NCI-H146 (cell line): ENCODE results near the gene DLG2.
"Not testable (repeated sequence)": the region's sequence is repeated elsewhere in the genome, so short reads cannot be mapped to it uniquely, and the experiment has no call there.

Source experiments
- DNase-seq: peaks from one replicate; lab custom pipeline; 2025; lab: John Stamatoyannopoulos, UW

DLG2 gene

DNA sequence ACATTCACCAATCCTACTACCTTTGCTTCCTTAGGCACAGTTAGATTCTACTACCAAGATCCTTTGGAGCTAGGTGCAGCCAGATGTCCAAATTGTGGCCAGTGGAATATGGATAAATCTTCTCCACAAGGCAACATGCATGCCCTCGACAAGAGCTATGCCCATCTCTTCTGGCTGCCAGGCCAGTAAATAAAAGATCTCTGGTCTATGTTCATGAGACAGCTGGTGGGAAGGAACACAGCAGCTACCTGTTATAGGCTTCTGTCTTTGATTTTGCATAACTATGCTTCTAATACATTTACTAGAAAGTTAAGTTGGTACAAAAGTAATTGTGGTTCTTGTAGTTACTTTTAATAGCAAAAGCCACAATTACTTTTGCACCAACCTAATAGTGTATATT is 182.7 kb downstream of the DLG2 start:
- DNase-seq: no peak

DNA sequence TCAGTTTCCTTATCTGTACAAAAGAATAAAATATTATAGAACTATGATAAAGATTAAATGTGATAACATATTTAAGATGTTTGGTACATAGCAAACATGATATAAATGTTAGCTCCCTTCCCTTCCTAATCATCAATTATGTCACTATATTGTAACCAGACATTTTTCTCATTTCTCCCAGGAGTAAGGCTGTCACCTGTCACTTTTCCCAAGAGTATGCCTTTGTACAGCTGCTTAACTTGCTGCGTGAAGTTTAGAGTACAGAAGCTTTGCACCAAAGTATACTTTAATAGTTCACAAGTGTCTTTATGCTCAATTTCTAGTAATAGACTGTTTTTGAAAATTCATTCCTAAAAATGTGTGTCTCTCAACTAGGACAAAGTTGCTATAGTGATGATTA is 186.9 kb downstream of the DLG2 start:
- DNase-seq: no peak

DNA sequence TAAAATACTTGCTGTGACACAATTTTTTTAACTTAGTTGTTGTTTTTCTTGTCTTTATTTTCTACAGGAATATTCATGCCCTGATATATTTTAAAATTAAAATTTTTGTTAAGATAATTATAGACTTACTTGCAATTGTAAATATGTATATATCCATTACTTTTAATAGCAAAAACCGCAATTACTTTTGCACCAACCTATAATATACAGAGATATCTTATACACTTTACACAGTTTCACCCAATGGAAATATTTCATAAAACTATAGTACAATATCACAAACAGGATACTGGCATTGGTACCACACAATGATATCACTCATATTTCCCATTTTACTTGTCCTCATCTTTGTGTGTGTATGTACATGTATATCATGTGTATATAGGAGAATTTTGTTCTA is 188.8 kb downstream of the DLG2 start:
- no peak for DNase-seq

DNA sequence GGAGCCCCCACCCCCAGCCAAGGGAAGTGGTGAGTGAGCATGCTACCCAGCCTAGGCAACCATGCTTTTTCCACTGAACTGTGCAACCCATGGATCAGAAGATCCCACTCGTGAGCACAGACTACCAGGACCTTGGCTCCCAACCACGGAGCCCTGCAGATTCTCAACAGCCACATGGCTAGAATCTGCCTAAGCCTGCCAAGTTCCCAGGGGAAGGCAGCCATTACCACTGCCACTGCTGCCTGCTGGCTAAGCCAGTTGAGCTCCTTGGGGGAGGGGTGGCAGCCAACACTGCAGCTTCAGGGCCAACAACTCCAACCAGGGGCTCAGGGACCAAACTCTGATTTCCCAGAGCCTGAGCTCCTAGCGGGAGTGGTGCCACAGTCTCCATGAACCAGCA is 195.8 kb downstream of the DLG2 start:
- no peak for DNase-seq

DNA sequence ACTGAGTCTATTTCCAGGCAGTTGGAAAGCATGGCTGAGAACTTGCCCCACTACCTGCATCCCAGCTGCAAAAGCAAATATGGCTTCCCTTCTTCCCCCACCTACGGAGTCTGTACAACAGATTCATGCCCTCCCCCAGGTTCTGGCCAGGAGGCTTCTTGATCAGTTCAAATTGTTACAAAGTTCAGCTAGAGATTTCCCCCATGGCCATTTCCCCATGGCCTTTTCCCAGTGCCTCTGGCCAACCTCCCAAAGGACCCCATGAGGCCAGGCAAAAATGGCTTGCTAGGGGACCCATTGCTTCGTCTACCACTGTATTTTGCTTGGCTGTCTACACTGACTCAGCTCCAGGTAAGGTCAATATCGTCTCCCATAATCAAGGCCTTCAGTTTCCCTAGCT is 203.3 kb downstream of the DLG2 start:
- DNase-seq: no peak

DNA sequence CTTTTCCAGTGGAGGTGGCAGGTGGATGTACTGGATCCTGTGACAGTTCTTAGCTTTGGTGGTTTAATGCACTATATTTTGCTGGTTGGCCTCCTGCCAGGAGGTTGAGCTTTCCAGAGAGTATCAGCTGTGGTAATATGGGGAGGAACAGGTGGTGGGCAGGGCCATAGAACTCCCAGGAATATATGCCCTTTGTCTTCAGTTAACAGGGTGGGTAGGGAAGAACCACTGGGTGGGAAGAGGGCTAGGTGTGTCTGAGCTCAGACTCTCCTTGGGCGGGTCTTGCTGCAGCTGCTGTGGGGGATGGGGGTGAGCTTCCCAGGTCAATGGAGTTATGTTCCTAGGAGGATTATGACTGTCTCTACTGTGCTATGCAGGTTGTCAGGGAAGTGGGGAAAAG is 203.8 kb downstream of the DLG2 start:
- no peak for DNase-seq

DNA sequence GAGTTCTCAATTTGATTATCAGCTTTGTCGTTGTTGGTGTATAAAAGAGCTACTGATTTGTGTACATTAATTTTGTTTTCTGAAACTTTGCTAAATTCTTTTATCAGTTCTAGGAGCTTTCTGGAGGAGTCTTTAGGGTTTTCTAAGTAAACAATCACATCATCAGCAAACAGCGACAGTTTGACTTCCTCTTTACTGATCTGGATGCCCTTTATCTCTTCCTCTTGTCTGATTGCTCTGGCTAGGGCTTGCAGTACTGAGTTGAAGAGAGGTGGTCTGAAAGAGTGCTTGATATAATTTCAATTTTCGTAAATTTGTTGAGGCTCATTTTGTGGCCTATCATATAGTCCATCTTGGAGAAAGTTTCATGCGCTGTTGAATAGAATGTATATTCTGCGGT is 213.0 kb downstream of the DLG2 start:
- no peak for DNase-seq

DNA sequence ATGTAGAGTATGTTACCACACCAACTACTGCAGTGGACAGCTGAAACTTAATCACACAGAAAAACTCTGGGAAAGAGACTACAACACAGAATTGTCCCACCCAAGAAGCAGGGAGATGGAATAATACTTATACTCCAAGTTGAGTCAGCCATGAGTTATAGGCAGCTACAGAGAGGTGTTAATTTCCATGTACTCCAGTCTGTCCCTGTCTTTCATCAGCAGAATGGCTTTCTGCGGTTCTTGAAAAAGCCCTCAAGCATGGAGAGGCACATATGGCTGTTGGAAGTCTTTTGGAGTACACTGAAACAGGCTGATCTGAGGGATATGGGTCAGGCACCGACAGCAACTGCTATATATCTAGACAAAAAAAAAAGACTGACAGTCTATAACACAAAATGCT is 219.5 kb downstream of the DLG2 start:
- DNase-seq: no peak

DNA sequence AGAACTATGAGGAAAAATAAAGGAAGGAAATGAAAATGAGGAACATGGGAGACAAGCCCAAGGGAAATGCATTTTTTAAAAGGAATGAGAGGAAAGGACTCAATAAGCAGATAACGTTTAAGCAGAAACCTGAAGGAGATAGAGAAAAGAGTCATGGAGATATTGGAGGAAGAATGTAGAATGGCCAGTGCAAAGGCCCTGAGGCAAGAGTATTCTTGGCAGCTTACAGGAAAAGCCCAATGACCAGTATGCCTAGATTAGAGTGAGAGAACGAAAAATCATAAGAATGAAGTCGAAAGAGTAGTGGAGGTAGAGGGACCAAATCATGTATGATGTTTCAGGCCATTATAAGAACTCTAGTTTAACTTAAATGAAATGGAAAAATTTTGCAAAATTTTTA is 220.3 kb downstream of the DLG2 start:
- DNase-seq: no peak

DNA sequence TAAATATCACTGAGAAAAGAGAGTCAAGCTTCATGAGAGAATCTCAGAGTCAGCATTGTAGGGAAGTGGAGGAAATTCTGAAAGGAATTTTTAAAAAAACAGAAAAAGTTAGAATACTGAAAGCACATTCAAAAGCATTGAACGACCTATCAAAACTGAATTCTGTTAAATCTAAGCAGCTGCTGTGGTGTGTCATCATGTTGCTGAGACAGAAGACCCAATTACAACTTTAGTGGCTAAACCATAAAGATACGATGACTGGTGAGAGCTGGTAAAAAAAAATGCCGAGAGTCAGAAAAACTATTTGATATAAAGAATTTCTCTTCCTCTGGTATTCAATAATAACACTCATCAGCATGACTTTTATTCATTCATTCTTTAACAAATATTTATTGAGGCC is 220.8 kb downstream of the DLG2 start:
- no peak for DNase-seq

DNA sequence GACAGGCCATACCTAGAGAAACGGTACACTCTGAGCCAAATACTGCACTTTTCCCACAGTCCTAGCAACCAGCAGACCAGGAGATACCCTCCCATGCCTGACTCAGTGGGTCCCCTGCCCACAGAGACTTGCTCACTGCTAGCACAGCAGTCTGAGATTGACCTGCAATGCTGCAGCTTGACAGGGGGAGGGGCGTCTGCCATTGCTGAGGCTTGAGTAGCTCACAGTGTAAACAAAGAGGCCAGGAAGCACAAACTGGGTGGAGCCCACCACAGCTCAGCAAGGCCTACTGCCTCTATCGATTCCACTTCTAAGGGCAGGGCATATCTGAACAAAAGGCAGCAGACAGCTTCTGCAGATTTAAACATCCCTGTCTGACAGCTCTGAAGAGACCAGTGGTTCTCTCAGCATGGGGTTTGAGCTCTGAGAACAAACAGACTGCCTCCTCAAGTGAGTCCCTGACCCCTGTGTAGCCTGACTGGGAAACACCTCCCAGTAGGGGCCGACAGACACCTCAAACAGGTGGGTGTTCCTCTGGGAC is 231.6 kb downstream of the DLG2 start:
- not testable (repeated sequence) for DNase-seq

DNA sequence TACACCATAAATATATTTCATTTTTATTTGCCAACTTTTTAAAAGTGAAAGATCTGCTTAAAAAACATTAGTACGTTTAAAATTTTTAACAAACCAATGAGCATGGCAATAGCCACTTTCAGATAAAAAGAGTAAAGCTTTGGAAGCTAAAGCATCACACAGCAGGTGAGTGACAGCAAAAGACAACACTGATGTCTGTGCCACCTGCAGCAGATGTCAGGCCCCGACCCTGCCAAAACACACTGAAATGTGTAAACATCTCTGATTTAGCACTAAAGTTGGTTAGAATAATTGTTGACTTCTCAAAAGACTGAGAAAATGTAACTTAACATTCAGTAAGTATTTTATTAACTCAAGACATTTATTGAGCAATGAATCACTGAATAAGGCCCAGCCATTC is 232.9 kb downstream of the DLG2 start:
- no peak for DNase-seq

DNA sequence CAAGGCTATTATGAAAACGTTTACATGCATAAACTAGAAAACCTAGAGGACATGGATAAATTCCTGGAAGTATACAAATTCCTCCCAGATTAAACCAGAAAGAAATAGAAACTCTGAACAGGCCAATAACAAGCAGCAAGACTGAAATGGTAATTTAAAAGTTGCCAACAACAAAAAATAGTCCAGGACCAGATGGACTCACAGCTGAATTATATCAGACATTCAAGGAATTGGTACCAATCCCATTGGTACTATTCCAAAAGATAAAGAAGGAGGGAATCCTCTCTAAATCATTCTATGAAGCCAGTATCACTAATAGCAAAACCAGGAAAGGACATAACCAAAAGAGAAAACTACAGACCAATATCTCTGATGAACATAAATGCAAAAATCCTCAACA is 236.0 kb downstream of the DLG2 start:
- DNase-seq: no peak

DNA sequence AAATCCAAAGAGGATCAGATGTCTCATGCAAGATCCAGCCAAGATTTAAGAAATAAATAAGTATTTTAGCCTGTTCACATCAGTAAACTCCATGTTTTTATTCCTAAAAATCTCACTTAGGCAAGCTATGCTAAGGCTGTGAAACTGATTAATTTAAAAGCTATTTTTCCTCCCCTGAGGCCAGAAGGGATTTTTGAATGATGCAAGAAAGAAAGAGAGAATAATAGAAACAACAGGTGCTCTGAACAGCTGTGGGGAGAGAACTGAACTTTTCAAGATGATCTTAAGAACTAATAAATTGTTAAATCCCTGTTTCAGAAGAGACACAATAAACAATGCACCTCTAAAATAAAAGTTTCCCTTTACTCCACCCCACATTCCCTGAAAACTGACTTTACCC is 241.6 kb downstream of the DLG2 start:
- no peak for DNase-seq

DNA sequence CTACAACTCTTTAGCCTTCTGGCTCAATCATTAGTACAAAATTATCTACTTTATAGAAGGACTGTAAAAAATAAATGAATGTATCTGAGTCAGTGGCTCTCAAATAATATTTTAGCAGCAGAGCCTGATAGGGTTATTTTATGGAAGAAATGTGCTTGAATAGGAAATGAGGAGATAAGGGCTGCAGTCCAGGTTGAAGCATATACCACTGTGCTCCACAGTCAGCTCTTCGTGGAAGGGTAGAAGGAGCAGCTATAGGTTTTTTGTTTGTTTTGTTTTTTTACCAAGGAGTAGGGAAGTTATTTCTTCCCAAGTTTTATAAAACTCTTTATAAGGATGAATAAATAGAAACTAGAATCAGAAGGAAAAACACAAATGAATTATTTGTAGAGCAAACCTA is 242.0 kb downstream of the DLG2 start:
- no peak for DNase-seq

DNA sequence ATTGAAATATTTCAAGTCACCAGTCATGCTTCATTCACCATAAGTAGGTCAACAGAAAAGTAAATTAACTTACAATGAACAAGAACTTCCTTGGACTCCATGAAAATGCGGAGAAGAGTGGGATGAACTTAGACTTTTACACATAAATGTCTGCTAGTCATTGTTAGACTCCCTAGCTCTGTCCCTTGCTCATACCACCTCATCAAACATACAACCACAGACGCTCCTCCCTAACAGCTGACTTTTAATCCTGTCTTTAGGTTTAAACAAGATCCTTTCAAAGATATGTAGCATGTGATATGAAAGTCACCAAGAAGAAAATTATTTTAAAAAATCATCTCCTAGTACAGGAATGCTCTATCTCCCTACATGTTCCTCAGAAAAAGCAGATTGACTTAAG is 248.1 kb downstream of the DLG2 start:
- DNase-seq: no peak

DNA sequence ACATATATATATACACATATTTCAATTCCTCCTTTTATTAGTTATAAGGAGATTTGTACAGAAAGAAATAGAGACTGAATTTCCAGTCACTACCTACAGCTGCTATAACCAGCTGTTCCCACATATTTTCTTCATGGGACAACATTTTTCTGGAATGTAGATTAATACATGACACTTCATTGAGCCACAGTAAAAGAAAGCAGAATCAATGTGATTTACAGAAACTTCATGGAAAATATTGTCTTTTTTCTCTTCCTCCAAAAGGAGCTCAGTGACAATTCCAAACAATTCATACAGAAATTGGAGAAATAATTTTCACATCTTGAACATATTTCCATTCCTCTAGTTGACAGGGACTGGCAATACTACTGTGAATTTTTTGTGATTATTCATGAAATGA is 249.2 kb downstream of the DLG2 start:
- no peak for DNase-seq

DNA sequence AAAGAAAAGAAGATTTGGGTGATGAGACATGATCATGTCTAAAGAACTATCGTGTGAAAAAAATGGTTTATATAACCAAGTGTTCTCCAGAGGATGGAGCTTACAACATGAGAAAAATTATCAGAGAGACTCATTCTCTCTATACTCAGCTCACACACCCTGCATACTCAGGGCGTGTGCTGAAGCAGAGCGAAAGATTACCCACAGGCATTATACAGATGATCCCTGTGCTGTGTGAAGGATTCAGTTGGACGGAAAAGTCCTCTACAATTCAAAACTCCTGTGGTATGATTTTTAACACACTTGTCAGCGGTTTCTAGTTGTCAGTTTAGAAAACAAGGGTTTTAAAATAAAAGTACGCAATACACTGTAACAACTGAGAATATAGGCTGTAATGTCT is 267.3 kb downstream of the DLG2 start:
- no peak for DNase-seq

DNA sequence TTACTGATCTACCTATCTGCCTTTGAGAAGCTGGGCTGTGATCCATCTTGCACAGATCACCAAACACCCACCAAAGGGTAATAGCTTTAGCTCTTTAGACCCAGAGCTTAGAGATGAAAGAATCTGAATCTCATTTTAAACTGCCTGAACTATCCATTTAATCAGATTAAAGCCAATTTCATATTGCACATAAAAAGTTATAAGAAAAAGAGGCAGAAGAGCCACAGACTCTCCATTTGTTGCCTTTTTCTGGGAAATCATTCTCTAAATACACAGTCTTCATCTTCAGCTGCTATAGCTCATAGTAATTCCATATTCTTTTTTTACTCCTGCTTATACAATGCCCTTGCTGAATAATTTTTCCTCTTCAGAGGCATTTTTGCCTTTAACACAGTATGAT is 271.2 kb downstream of the DLG2 start:
- no peak for DNase-seq

DNA sequence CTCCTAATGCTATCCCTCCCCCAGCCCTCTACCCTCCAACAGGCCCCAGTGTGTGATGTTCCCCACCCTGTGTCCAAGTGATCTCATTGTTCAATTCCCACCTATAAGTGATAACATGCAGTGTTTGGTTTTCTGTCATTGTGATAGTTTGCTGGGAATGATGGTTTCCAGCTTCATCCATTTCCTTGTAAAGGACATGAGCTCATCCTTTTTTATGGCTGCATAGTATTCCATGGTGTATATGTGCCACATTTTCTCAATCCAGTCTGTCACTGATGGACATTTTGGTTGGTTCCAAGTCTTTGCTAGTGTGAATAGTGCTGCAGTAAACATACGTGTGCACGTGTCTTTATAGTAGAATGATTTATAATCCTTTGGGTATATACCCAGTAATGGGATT is 277.6 kb downstream of the DLG2 start:
- not testable (repeated sequence) for DNase-seq

DNA sequence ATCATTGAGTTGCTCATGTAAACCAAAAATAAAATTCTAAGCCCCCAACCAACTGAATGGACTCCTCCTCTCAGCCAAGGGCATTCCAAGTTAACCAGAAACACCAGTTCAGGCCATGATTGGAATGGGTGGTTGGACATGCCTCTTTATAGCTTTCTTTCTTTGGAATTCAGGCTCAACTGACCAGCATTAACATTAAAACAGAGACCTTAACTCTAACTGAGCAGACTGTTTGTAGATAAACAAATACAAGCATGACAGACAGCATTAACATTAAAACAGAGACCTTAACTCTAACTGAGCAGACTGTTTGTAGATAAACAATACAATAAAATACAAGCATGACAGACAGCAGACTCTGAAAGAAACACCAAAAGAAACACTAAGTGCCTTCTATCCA is 278.2 kb downstream of the DLG2 start:
- DNase-seq: no peak

DNA sequence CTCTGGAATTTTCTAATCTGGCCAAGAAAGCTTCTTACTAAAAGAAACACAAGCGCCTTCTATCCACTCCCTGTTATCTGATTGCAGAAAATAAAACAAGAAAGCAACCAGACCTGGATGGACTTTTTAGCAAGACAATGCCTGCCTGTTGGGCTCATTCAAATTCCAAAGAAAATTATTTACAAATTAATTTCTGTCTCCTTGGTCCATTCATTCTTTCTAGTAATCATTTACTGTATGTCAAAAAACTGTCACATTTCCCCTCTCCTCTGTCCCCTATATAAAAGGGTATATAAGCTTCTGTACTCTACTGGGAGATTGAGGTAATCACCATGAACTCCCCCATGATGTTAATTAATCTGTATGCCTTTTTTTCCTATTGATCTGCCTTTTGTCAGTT is 279.9 kb downstream of the DLG2 start:
- DNase-seq: no peak

DNA sequence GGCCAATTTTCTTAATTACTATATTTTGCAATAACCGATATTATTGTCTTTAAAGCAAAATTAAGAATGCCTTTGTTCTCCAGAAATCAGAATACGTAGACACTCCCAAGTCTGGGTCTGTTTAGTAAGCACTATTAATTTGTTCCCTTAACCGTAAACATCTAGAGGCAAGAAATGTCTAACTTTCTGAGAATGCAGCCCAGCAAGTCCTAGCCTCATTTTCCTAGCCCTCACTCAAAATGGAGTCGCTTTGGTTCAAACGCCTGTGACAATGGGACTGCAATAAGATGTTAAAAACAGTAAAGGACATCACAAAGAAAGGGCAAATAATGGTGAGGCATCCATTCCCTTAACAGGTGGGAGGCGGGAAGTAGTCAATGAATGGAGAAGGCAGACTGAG is 280.7 kb downstream of the DLG2 start:
- DNase-seq: no peak

DNA sequence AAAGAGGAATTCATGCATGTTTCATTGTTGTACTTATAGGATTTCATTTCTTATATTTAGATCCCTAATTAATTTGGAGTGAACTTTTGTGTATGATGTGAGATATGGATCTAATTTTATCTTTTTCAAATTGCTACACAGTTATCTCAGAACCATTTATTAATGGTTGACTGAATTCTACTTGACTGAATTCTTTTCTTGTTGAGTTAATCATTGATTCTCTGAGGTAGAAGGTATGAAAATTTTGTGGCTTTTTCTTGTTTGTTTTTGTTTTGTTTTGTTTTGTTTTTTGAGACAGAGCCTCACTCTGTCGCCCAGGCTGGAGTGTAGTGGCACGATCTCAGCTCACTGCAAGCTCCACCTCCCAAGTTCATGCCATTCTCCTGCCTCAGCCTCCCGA is 286.3 kb downstream of the DLG2 start:
- not testable (repeated sequence) for DNase-seq

DNA sequence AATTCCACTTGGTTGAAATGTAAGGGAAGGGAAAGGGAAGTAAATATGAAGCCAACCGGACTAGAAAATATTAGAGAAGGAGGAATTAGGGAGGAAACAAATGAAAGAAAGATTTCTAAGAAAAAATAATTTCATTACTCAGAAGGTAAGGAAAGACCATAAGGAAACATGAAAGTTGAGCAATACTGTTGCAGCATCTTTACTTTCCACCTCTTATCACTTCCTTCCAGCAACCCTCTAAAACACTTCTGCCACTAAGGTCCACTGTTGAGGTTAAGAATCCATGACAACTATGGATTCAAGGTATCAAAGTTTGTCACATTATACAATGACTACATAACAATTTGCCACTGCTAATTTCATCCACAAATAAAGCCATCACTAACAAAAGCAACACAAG is 308.6 kb downstream of the DLG2 start:
- no peak for DNase-seq
